ENCODE measurements around the gene DOCK2.

- TF ChIP-seq, protein P1, sequence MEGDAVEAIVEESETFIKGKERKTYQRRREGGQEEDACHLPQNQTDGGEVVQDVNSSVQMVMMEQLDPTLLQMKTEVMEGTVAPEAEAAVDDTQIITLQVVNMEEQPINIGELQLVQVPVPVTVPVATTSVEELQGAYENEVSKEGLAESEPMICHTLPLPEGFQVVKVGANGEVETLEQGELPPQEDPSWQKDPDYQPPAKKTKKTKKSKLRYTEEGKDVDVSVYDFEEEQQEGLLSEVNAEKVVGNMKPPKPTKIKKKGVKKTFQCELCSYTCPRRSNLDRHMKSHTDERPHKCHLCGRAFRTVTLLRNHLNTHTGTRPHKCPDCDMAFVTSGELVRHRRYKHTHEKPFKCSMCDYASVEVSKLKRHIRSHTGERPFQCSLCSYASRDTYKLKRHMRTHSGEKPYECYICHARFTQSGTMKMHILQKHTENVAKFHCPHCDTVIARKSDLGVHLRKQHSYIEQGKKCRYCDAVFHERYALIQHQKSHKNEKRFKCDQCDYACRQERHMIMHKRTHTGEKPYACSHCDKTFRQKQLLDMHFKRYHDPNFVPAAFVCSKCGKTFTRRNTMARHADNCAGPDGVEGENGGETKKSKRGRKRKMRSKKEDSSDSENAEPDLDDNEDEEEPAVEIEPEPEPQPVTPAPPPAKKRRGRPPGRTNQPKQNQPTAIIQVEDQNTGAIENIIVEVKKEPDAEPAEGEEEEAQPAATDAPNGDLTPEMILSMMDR (IDR thresholded peaks at IDR 0.05; ENCODE audit: low read length), result no peak
- TF ChIP-seq EZH2 (optimal IDR thresholded peaks at IDR 0.05; ENCODE audit: low read depth, low read length), result no peak
- no peak for TF ChIP-seq EZH2phosphoT487 (IDR thresholded peaks at IDR 0.05; ENCODE audit: low read length)
These were observed 10.3 kb upstream of the DOCK2 start for GRCh38 chr5:169626779-169627178.

All from MM.1S (cell line).